ENCODE results near the gene CCNL2.

DNA sequence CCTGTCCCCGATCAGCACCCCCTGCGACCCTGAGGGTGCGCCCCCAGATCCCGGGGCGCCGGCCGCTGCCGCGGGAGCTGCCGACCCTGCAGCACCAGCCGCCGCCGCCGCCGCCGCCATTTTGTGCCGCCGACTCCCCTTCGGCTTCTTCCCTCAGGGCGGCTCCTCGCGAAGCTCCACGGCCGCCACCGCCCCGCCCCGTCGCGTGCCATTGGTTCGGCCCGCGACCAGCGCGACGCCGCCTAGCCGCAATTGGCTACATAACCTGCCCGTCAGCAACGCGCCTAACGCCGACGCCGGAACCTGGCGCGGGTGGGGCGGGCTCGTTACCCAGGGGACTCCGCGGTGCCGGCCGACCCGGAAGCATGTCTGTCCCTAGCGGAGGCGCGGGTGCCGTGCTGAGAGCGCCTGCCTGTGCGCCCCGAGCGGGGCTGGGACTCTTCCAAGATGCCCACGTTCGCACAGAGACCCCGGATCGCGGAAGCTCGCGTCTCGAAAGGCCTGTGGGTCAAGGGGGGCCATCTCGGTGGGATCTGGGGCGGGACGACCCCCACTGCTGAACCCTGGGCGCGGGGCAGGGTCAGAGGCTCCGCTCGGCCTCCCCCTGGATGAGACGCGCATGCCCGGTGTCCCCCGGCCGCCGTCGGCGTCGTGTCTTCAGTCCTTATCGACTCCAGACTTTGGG, at the start of gene CCNL2:
- TF ChIP-seq, protein P1, sequence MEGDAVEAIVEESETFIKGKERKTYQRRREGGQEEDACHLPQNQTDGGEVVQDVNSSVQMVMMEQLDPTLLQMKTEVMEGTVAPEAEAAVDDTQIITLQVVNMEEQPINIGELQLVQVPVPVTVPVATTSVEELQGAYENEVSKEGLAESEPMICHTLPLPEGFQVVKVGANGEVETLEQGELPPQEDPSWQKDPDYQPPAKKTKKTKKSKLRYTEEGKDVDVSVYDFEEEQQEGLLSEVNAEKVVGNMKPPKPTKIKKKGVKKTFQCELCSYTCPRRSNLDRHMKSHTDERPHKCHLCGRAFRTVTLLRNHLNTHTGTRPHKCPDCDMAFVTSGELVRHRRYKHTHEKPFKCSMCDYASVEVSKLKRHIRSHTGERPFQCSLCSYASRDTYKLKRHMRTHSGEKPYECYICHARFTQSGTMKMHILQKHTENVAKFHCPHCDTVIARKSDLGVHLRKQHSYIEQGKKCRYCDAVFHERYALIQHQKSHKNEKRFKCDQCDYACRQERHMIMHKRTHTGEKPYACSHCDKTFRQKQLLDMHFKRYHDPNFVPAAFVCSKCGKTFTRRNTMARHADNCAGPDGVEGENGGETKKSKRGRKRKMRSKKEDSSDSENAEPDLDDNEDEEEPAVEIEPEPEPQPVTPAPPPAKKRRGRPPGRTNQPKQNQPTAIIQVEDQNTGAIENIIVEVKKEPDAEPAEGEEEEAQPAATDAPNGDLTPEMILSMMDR (IDR thresholded peaks at IDR 0.05 in 4 of 5, conservative IDR thresholded peaks at IDR 0.05 in 1 of 5) = peak; percentile 80 to 82 (median 82)
- peak; percentile 81 to 89 for TF ChIP-seq POLR2A (IDR thresholded peaks at IDR 0.05)
